ENCODE data around the gene HEG1. TPM values are rescaled to one million over a fixed set of nuclear protein-coding genes. Genes with fewer than 3 reads are reported as not detected.

Gene HEG1
- total and polyA plus RNA-seq, 2 of the 8 experiments (the other 6 are each of a cell fraction or from before 2014, with no cell fraction given) = 5.3 to 9.7 TPM

- FAIRE-seq = no peak
- POLR2A ChIA-PET (ENCODE audit: partially characterized antibody) = interaction anchor here (1.4 kb wide), 1 partner anchor 8 kb away, joined by 3 read pairs; no protein-coding TSS in a partner anchor
Observed at GRCh38 chr3:125014570-125015179, 41.1 kb downstream of the HEG1 start.

More at GRCh38 chr3:125014570-125015179, 41.1 kb downstream of the HEG1 start:
- peaks cover 0 to 2% of the 10 kb centered on the region in 2 experiments for H4K20me1 ChIP-seq (replicated peaks in 1 of 2; ENCODE audit: control insufficient read depth in 1 of 2, insufficient read depth in 2 of 2, low read length in 2 of 2)
- no peak overlapping the region for H4K8ac ChIP-seq (ENCODE audit: extremely low read depth, insufficient read depth, low read length)
- H2BK15ac ChIP-seq (ENCODE audit: low read length) = no peak overlapping the region
- no peak overlapping the region for H2BK5ac ChIP-seq (ENCODE audit: low read depth, low read length)
- no peak overlapping the region for H3K23ac ChIP-seq (ENCODE audit: insufficient read length)
- no peaks in the 10 kb centered on the region for H3K9me3 ChIP-seq (ENCODE audit: insufficient read depth in 2 of 2, low read depth in 1 of 2, low read length in 1 of 2)
- H4K91ac ChIP-seq (replicated peaks; ENCODE audit: insufficient read length, low read length) = no peak overlapping the region
- H2BK20ac ChIP-seq (ENCODE audit: low read length) = no peak overlapping the region
- no peak overlapping the region for H2BK120ac ChIP-seq (replicated peaks; ENCODE audit: low read depth, low read length)
- no peak overlapping the region for H4K5ac ChIP-seq (ENCODE audit: insufficient read length, low read depth, low read length)
- H3K79me1 ChIP-seq (ENCODE audit: low read depth, low read length) = no peaks in the 10 kb centered on the region
- no peak overlapping the region for H3K56ac ChIP-seq (replicated peaks; ENCODE audit: insufficient read length, low read depth, low read length)
- peaks cover 4 to 36% (median 12%) of the 10 kb centered on the region in 4 experiments; a peak in 6 of 8 replicates for H3K36me3 ChIP-seq (ENCODE audit: control insufficient read depth in 2 of 4, insufficient read depth in 4 of 4, low read length in 3 of 4)
- H3K4me2 ChIP-seq (ENCODE audit: insufficient read depth in 1 of 2, low read depth in 2 of 2, low read length in 2 of 2) = no peak overlapping the region
- no peaks in the 10 kb centered on the region for H3K27me3 ChIP-seq (replicated peaks in 1 of 4; ENCODE audit: control insufficient read depth in 3 of 4, extremely low read depth in 1 of 4, insufficient read depth in 3 of 4, low read length in 3 of 4)
- H3K4ac ChIP-seq (replicated peaks; ENCODE audit: insufficient read length, low read depth, low read length) = no peak overlapping the region
- no peak overlapping the region for H2AFZ ChIP-seq (ENCODE audit: low read length)
- WGBS, 2 experiments (ENCODE audit: extremely low coverage in 1 of 2, insufficient coverage in 1 of 2, insufficient read length in 1 of 2, insufficient replicate concordance in 2 of 2, low coverage in 1 of 2, low lambda C conversion rate in 2 of 2, missing lambda C conversion rate in 1 of 2) = 86% methylated on average over 19 of the region's 19 CpGs; no CpG with 5 or more reads in 1 of the 2 experiments
- H3K23me2 ChIP-seq (ENCODE audit: low read depth, low read length) = no peaks in the 10 kb centered on the region
- no peaks in the 10 kb centered on the region for H3K4me1 ChIP-seq (replicated peaks in 1 of 4; ENCODE audit: control insufficient read depth in 3 of 4, insufficient read depth in 4 of 4, low read length in 3 of 4)
- TF ChIP-seq FOSL1 (IDR thresholded peaks at IDR 0.05; ENCODE audit: insufficient read depth, low read depth, low read length) = no peak
- no peak for TF ChIP-seq JUN (IDR thresholded peaks at IDR 0.05; ENCODE audit: low read depth, low read length)
- TF ChIP-seq SIX5 (IDR thresholded peaks at IDR 0.05; ENCODE audit: low read depth, low read length) = no peak
- no peak for TF ChIP-seq RBBP5 (IDR thresholded peaks at IDR 0.05; ENCODE audit: borderline replicate concordance, low read depth, low read length)
- TF ChIP-seq POLR2AphosphoS5 (IDR thresholded peaks at IDR 0.05; ENCODE audit: low read depth, low read length) = no peak
- TF ChIP-seq POU5F1 (IDR thresholded peaks at IDR 0.05; ENCODE audit: low read depth, low read length) = no peak
- TF ChIP-seq E2F6 (IDR thresholded peaks at IDR 0.05) = no peak
- no peak for TF ChIP-seq RXRA (IDR thresholded peaks at IDR 0.05; ENCODE audit: insufficient read depth, low read depth, low read length)
- TF ChIP-seq SAP30 (IDR thresholded peaks at IDR 0.05; ENCODE audit: insufficient read depth, insufficient replicate concordance, low read length) = no peak
- TF ChIP-seq TAF1 (IDR thresholded peaks at IDR 0.05; ENCODE audit: low read depth, low read length) = no peak
- no peak for TF ChIP-seq POLR2A (IDR thresholded peaks at IDR 0.05; ENCODE audit: control extremely low read depth in 1 of 2, low read depth in 2 of 2, low read length in 2 of 2)
- CTCF ChIA-PET (ENCODE audit: partially characterized antibody) = no interaction called here
- H3K27ac ChIP-seq (ENCODE audit: low read depth, low read length) = no peak overlapping the region
- H2AK5ac ChIP-seq (ENCODE audit: low read depth, low read length) = no peak overlapping the region
- H3K9ac ChIP-seq (replicated peaks in 1 of 4; ENCODE audit: extremely low read depth in 1 of 4, low read depth in 3 of 4, low read length in 3 of 4) = no peak overlapping the region
- H3K79me2 ChIP-seq (ENCODE audit: control insufficient read depth in 1 of 2, insufficient read depth in 2 of 2, low read length in 2 of 2) = no peaks in the 10 kb centered on the region
- no peak overlapping the region for H3K14ac ChIP-seq (ENCODE audit: insufficient read length)
- H3K4me3 ChIP-seq (ENCODE audit: extremely low read depth in 1 of 4, insufficient read depth in 2 of 4, low read depth in 3 of 4, low read length in 4 of 4) = no peak overlapping the region
- H2BK12ac ChIP-seq (ENCODE audit: low read depth, low read length) = no peak overlapping the region
- DNase-seq (ENCODE audit: low read depth in 1 of 2, low spot score in 2 of 2) = no peak
- no peak overlapping the region for H3K18ac ChIP-seq (ENCODE audit: extremely low read depth, low read length)

Measured in H1 (cell line).